COLO668 (cell line): ENCODE data around the gene SLC9A9.

Experiments used
- DNase-seq: peaks from one replicate; lab custom pipeline; 2025; ENCODE audit not compliant: unreplicated experiment; lab: John Stamatoyannopoulos, UW

The SLC9A9 gene

GRCh38 chr3:143265501-143266070, 582.7 kb downstream of the SLC9A9 start:
- no peak for DNase-seq

GRCh38 chr3:143263852-143264513, 584.3 kb downstream of the SLC9A9 start:
- DNase-seq = no peak

- DNase-seq = no peak
These were observed 586.4 kb downstream of the SLC9A9 start for GRCh38 chr3:143261848-143262247.

GRCh38 chr3:143258692-143259091, 589.6 kb downstream of the SLC9A9 start:
- DNase-seq = no peak

- no peak for DNase-seq
These were observed 591.9 kb downstream of the SLC9A9 start for GRCh38 chr3:143256416-143256815.

- DNase-seq = no peak
These were observed 592.5 kb downstream of the SLC9A9 start for GRCh38 chr3:143255739-143256138.

- no peak for DNase-seq
These were observed 595.3 kb downstream of the SLC9A9 start for GRCh38 chr3:143252931-143253330.

- no peak for DNase-seq
These were observed 599.3 kb downstream of the SLC9A9 start for GRCh38 chr3:143249014-143249413.

- no peak for DNase-seq
These were observed 601.2 kb downstream of the SLC9A9 start for GRCh38 chr3:143247073-143247472.

GRCh38 chr3:143245692-143246091, 602.6 kb downstream of the SLC9A9 start:
- no peak for DNase-seq

GRCh38 chr3:143244516-143245063, 603.7 kb downstream of the SLC9A9 start:
- DNase-seq = no peak

- DNase-seq = no peak
These were observed 604.6 kb downstream of the SLC9A9 start for GRCh38 chr3:143243686-143244085.

- DNase-seq = no peak
These were observed 605.6 kb downstream of the SLC9A9 start for GRCh38 chr3:143242691-143243090.

- no peak for DNase-seq
These were observed 606.2 kb downstream of the SLC9A9 start for GRCh38 chr3:143242101-143242500.

GRCh38 chr3:143241481-143241951, 606.8 kb downstream of the SLC9A9 start:
- no peak for DNase-seq

GRCh38 chr3:143240886-143241285, 607.4 kb downstream of the SLC9A9 start:
- no peak for DNase-seq

GRCh38 chr3:143239031-143239430, 609.2 kb downstream of the SLC9A9 start:
- DNase-seq = no peak

GRCh38 chr3:143237077-143237627, 611.1 kb downstream of the SLC9A9 start:
- no peak for DNase-seq

- no peak for DNase-seq
These were observed 611.9 kb downstream of the SLC9A9 start for GRCh38 chr3:143236226-143236964.

- DNase-seq = no peak
These were observed 612.6 kb downstream of the SLC9A9 start for GRCh38 chr3:143235614-143236204.

- no peak for DNase-seq
These were observed 613.7 kb downstream of the SLC9A9 start for GRCh38 chr3:143234526-143234925.
